A549 (cell line): ENCODE measurements around the gene ZNF654. TPM values are rescaled to one million over a fixed set of nuclear protein-coding genes. Genes with fewer than 3 reads are reported as not detected.

Experiments
- ATAC-seq, 2 experiments: fragments of 200-7000 bp in 1 of 2; fragments of >200 bp in 1 of 2; cut with Nextera tagmentation in 1 of 2; cut with Tn5 transposase in 1 of 2; 3 replicates each; pipeline versions ENCODE4 v1.8.0 to v1.9.1; 2018 to 2020; ENCODE audit warnings: mild to moderate bottlenecking in 1 of 2, moderate library complexity in 1 of 2
- CTCF ChIA-PET: fragments of 300-600 bp; sonication (Branson Sonifier 250); formaldehyde crosslinking; extraction: SDS; loops from one replicate; lab custom pipeline; 2021; ENCODE audit warnings: antibody characterized with exemption, inconsistent platforms; lab: Yijun Ruan, JAX
- POLR2A ChIA-PET: fragments of 350-600 bp; formaldehyde crosslinking; extraction: SDS; loops from one replicate; lab custom pipeline; 2021; ENCODE audit warnings: antibody characterized with exemption, inconsistent platforms; lab: Yijun Ruan, JAX
- DNase-seq, 2 experiments: peaks; one replicate each; pipeline versions ENCODE4 v3.0.0 to v3.0.0-alpha.2; 2011 to 2016; ENCODE audit warnings: low read depth in 1 of 2, low spot score in 1 of 2
- FAIRE-seq: peaks from 2 replicates; lab custom pipeline; 2011; peaks lifted over from hg19 to GRCh38; lab: Jason Lieb, UNC
- H3K27ac ChIP-seq, 2 experiments: fragments of >200 bp; sonication (Bioruptor Twin); formaldehyde crosslinking; 3 replicates each; pipeline ENCODE4 v1.5.1; 2016 to 2017
- H3K4me1 ChIP-seq: fragments of >200 bp; sonication (Bioruptor Twin); formaldehyde crosslinking; 3 replicates; pipeline ENCODE4 v1.6.1; 2016
- H3K4me2 ChIP-seq: fragments of >200 bp; sonication (Bioruptor Twin); formaldehyde crosslinking; 3 replicates; pipeline ENCODE4 v1.6.1; 2016
- H3K4me3 ChIP-seq: fragments of >200 bp; sonication (Bioruptor Twin); formaldehyde crosslinking; 3 replicates; pipeline ENCODE4 v1.5.1; 2016
- H3K9me3 ChIP-seq: fragments of >200 bp; sonication (Bioruptor Twin); formaldehyde crosslinking; 3 replicates; pipeline ENCODE4 v1.6.1; 2016
- BHLHE40 ChIP-seq: IDR thresholded peaks from 2 replicates; pipeline ENCODE4 v1.6.1; 2012; ENCODE audit warnings: low read depth, low read length, inconsistent platforms
- CBX2 ChIP-seq: fragments of 200-600 bp; sonication (generic); IDR thresholded peaks from 2 replicates; pipeline ENCODE4 v1.6.1; 2016; ENCODE audit warnings: low read depth, mild to moderate bottlenecking, borderline replicate concordance
- CHD2 ChIP-seq: fragments of 150-350 bp; IDR thresholded peaks from 2 replicates; pipeline ENCODE4 v1.6.1; 2014; ENCODE audit warnings: low read length; ENCODE audit not compliant: partially characterized antibody
- CHD4 ChIP-seq: fragments of 200-600 bp; sonication (generic); IDR thresholded peaks from 2 replicates; pipeline ENCODE4 v1.6.1; 2016; ENCODE audit warnings: antibody characterized with exemption, mild to moderate bottlenecking, borderline replicate concordance
- EHMT2 ChIP-seq: fragments of 200-600 bp; sonication (generic); IDR thresholded peaks from 2 replicates; pipeline ENCODE4 v1.6.1; 2016; ENCODE audit warnings: antibody characterized with exemption, low read depth, mild to moderate bottlenecking, moderate library complexity
- ESRRA ChIP-seq: fragments of 150-350 bp; IDR thresholded peaks from 2 replicates; pipeline ENCODE4 v1.6.1; 2014; ENCODE audit warnings: mild to moderate bottlenecking, low read length, borderline replicate concordance
- GATA3 ChIP-seq: IDR thresholded peaks from 2 replicates; pipeline ENCODE4 v1.6.1; 2012; ENCODE audit warnings: borderline replicate concordance
- HDAC2 ChIP-seq: fragments of 200-600 bp; sonication (generic); IDR thresholded peaks from 2 replicates; pipeline ENCODE4 v1.6.1; 2016
- HOXA7 ChIP-seq: fragments of 250-450 bp; sonication (Bioruptor Pico); IDR thresholded peaks from 2 replicates; pipeline ENCODE4 v1.5.0; 2020; ENCODE audit warnings: mild to moderate bottlenecking, moderate library complexity
- JUNB ChIP-seq: fragments of >200 bp; sonication (Bioruptor Twin); formaldehyde crosslinking; IDR thresholded peaks from 2 replicates; pipeline ENCODE4 v1.6.1; 2016
- KDM1A ChIP-seq: fragments of 200-600 bp; sonication (generic); IDR thresholded peaks from 2 replicates; pipeline ENCODE4 v1.6.1; 2016; ENCODE audit warnings: low read depth, mild to moderate bottlenecking
- MAFK ChIP-seq: fragments of 450-650 bp; IDR thresholded peaks from 2 replicates; pipeline ENCODE4 v1.6.1; 2014; ENCODE audit not compliant: partially characterized antibody
- NPAS2 ChIP-seq: fragments of 250-450 bp; sonication (Bioruptor Pico); IDR thresholded peaks from 2 replicates; pipeline ENCODE4 v1.8.0; 2022; ENCODE audit warnings: mild to moderate bottlenecking, moderate library complexity, borderline replicate concordance
- NR3C1 ChIP-seq: fragments of >200 bp; sonication (Bioruptor Twin); formaldehyde crosslinking; IDR thresholded peaks from 3 replicates; pipeline ENCODE4 v1.6.1; 2017
- PHF8 ChIP-seq: fragments of 200-600 bp; sonication (generic); IDR thresholded peaks from 2 replicates; pipeline ENCODE4 v1.6.1; 2016; ENCODE audit warnings: low read depth, mild to moderate bottlenecking, antibody characterized with exemption, moderate library complexity, borderline replicate concordance
- POLR2A ChIP-seq: IDR thresholded peaks from 2 replicates; pipeline ENCODE4 v1.6.1; 2012; ENCODE audit warnings: mild to moderate bottlenecking, low read length
- POLR2AphosphoS2 ChIP-seq: conservative IDR thresholded peaks from 2 replicates; pipeline ENCODE4 v1.6.1; 2012; ENCODE audit warnings: low read length, improper control_type of control experiment, inconsistent platforms
- RNF2 ChIP-seq: fragments of 200-600 bp; sonication (generic); IDR thresholded peaks from 2 replicates; pipeline ENCODE4 v1.6.1; 2016; ENCODE audit warnings: low read depth, mild to moderate bottlenecking, antibody characterized with exemption, moderate library complexity, borderline replicate concordance
- SREBF2 ChIP-seq: fragments of 450-650 bp; IDR thresholded peaks from 2 replicates; pipeline ENCODE4 v1.6.1; 2014; ENCODE audit warnings: mild to moderate bottlenecking, moderate library complexity
- TFCP2L1 ChIP-seq: fragments of 250-450 bp; sonication (Bioruptor Pico); IDR thresholded peaks from 2 replicates; pipeline ENCODE4 v1.5.0; 2021; ENCODE audit warnings: mild to moderate bottlenecking
- ZC3H11A ChIP-seq: fragments of 450-650 bp; IDR thresholded peaks from 2 replicates; pipeline ENCODE4 v1.6.1; 2014; ENCODE audit warnings: antibody characterized with exemption, mild to moderate bottlenecking
- ZFP36 ChIP-seq: fragments of 450-650 bp; IDR thresholded peaks from 2 replicates; pipeline ENCODE4 v1.6.1; 2014; ENCODE audit warnings: borderline replicate concordance; ENCODE audit not compliant: partially characterized antibody
- ZNF302 ChIP-seq: fragments of 250-450 bp; sonication (Bioruptor Pico); IDR thresholded peaks from 2 replicates; pipeline ENCODE4 v1.9.0; 2021; ENCODE audit warnings: inconsistent platforms, mild to moderate bottlenecking, moderate library complexity
- WGBS: methylation state at CpG from one replicate; pipeline ENCODE4 v1.1.6; 2017; ENCODE audit errors: missing lambda C conversion rate; 5-methylcytosine and 5-hydroxymethylcytosine counted together
- polyA plus RNA-seq, 4 experiments: library from polyadenylated mRNA; depleted of rRNA in 3 of 4; stranded (reverse); fragments of >200 nt; fragmentation: RNase III in 1 of 4; extraction: RNeasy Plus Mini Kit Qiagen cat#74134 plus additional on column Dnase treatment in 1 of 4; gene quantifications; 2 replicates in 3 of 4; 3 replicates in 1 of 4; pipeline ENCODE4 v1.2.3, GENCODE V29; 2011 to 2017
- TF ChIP-seq, protein P1 (sequence below): fragments of 450-650 bp; IDR thresholded peaks from 2 replicates; pipeline ENCODE4 v1.6.1; 2014; ENCODE audit warnings: antibody characterized with exemption
- TF ChIP-seq, protein P2 (sequence below): fragments of >200 bp; sonication (Bioruptor Twin); formaldehyde crosslinking; IDR thresholded peaks from 3 replicates; pipeline ENCODE4 v1.5.1; 2016
- TF ChIP-seq, protein P3 (sequence below): fragments of >200 bp; sonication (Bioruptor Twin); formaldehyde crosslinking; IDR thresholded peaks from 2 replicates; pipeline ENCODE4 v1.6.1; 2016
- TF ChIP-seq, protein P4 (sequence below): fragments of 150-350 bp; IDR thresholded peaks from 2 replicates; pipeline ENCODE4 v1.6.1; 2014; ENCODE audit warnings: low read depth, mild to moderate bottlenecking, low read length
- TF ChIP-seq, protein P5 (sequence below): IDR thresholded peaks from 2 replicates; pipeline ENCODE4 v1.6.1; 2012
- TF ChIP-seq, protein P6 (sequence below): fragments of 250-450 bp; sonication (Bioruptor Pico); IDR thresholded peaks from 2 replicates; pipeline ENCODE4 v1.5.0; 2021; ENCODE audit warnings: mild to moderate bottlenecking, moderate library complexity, borderline replicate concordance
- TF ChIP-seq, protein P7 (sequence below): IDR thresholded peaks from 2 replicates; pipeline ENCODE4 v1.6.1; 2012

The ZNF654 gene
- polyA plus RNA-seq, 2 of the 4 experiments (the other 2 are of a cell fraction), result 3.2 to 4.4 TPM

DNA sequence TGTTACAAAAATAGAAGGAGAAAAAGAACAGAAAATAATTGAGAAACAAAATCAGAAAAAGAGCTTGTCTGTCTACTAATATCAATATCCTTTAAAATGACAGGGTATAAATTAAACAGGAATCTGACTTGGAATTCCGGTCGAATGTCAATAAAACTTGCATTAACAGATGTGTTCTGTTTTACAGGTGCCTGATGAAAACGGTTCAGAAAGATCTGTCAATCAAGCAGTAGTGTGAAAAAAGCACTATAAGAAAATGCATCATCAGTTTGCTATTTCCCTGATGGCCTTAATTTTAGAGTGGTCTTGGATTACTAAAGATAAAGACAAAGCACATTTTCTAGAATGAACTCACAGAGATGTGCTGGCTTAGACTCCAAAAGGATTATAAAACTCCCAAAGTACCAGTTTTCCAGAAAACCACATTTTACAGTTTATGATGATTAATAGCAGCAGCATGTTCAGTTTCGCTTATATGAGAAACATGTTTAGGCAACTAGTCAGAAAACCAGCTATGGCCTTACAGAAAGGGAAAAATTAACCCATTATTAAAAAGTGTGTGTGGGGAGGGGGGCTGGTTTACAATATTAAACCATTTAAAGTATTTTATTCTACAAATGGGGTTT, 82.5 kb downstream of the ZNF654 start:
- ChIA-PET POLR2A (no interaction called here), CTCF (no interaction called here)
- TF ChIP-seq BHLHE40 (no peak), HDAC2 (no peak), CHD4 (no peak), HOXA7 (CRISPR knock-in tag) (no peak), KDM1A (no peak), MAFK (no peak), JUNB (no peak), TFCP2L1 (no peak), ZC3H11A (no peak), CBX2 (no peak), ZFP36 (no peak), NR3C1 (no peak)
- TF ChIP-seq, protein P1, sequence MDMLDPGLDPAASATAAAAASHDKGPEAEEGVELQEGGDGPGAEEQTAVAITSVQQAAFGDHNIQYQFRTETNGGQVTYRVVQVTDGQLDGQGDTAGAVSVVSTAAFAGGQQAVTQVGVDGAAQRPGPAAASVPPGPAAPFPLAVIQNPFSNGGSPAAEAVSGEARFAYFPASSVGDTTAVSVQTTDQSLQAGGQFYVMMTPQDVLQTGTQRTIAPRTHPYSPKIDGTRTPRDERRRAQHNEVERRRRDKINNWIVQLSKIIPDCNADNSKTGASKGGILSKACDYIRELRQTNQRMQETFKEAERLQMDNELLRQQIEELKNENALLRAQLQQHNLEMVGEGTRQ, result no peak
- TF ChIP-seq, protein P2, sequence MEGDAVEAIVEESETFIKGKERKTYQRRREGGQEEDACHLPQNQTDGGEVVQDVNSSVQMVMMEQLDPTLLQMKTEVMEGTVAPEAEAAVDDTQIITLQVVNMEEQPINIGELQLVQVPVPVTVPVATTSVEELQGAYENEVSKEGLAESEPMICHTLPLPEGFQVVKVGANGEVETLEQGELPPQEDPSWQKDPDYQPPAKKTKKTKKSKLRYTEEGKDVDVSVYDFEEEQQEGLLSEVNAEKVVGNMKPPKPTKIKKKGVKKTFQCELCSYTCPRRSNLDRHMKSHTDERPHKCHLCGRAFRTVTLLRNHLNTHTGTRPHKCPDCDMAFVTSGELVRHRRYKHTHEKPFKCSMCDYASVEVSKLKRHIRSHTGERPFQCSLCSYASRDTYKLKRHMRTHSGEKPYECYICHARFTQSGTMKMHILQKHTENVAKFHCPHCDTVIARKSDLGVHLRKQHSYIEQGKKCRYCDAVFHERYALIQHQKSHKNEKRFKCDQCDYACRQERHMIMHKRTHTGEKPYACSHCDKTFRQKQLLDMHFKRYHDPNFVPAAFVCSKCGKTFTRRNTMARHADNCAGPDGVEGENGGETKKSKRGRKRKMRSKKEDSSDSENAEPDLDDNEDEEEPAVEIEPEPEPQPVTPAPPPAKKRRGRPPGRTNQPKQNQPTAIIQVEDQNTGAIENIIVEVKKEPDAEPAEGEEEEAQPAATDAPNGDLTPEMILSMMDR, result no peak
- TF ChIP-seq, protein P3, sequence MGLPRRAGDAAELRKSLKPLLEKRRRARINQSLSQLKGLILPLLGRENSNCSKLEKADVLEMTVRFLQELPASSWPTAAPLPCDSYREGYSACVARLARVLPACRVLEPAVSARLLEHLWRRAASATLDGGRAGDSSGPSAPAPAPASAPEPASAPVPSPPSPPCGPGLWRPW, result no peak
- TF ChIP-seq, protein P4, sequence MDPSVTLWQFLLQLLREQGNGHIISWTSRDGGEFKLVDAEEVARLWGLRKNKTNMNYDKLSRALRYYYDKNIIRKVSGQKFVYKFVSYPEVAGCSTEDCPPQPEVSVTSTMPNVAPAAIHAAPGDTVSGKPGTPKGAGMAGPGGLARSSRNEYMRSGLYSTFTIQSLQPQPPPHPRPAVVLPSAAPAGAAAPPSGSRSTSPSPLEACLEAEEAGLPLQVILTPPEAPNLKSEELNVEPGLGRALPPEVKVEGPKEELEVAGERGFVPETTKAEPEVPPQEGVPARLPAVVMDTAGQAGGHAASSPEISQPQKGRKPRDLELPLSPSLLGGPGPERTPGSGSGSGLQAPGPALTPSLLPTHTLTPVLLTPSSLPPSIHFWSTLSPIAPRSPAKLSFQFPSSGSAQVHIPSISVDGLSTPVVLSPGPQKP, result no peak
- TF ChIP-seq, protein P5, sequence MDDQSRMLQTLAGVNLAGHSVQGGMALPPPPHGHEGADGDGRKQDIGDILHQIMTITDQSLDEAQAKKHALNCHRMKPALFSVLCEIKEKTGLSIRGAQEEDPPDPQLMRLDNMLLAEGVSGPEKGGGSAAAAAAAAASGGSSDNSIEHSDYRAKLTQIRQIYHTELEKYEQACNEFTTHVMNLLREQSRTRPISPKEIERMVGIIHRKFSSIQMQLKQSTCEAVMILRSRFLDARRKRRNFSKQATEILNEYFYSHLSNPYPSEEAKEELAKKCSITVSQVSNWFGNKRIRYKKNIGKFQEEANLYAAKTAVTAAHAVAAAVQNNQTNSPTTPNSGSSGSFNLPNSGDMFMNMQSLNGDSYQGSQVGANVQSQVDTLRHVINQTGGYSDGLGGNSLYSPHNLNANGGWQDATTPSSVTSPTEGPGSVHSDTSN, result no peak
- TF ChIP-seq, protein P6, sequence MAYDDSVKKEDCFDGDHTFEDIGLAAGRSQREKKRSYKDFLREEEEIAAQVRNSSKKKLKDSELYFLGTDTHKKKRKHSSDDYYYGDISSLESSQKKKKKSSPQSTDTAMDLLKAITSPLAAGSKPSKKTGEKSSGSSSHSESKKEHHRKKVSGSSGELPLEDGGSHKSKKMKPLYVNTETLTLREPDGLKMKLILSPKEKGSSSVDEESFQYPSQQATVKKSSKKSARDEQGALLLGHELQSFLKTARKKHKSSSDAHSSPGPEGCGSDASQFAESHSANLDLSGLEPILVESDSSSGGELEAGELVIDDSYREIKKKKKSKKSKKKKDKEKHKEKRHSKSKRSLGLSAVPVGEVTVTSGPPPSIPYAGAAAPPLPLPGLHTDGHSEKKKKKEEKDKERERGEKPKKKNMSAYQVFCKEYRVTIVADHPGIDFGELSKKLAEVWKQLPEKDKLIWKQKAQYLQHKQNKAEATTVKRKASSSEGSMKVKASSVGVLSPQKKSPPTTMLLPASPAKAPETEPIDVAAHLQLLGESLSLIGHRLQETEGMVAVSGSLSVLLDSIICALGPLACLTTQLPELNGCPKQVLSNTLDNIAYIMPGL (CRISPR knock-in tag), result no peak
- TF ChIP-seq, protein P7, sequence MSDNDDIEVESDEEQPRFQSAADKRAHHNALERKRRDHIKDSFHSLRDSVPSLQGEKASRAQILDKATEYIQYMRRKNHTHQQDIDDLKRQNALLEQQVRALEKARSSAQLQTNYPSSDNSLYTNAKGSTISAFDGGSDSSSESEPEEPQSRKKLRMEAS, result no peak
- H3K27ac ChIP-seq, result no peak overlapping the region
- ATAC-seq (no peak), DNase-seq (no peak), FAIRE-seq (no peak)
- no peaks in the 10 kb centered on the region for H3K9me3 ChIP-seq
- peaks cover 6% of the 10 kb centered on the region; the same call in 1 of the 3 replicates for H3K4me1 ChIP-seq
- no peak overlapping the region for H3K4me3 ChIP-seq
- H3K4me2 ChIP-seq, result no peak overlapping the region
- 66% methylated on average over 4 of the region's 4 CpGs for WGBS

DNA sequence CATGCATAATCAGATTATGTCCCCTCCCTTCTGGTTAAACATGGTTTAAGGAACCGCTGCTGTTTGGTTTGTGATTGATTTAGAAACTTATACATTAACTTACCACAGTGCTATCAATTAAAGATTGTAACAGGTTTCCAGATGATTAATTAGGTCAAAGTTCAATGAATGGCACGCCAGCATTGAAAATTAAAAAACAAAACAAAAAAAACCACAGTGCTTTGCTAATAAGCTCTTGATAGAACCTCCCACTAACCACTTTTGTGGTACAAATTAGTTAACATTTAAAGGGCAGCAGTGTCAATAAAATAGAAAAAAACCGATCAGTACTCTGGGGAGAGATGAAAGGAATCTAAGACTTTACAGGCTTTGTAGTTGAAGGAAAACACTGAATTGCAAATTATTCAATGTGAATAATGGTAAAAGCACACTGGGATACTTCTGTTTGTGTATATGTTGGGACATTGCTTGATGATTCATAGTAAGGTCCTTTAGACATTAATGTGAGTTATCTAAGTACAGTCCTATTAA, 83.1 kb downstream of the ZNF654 start:
- H3K4me2 ChIP-seq, result no peak overlapping the region
- ATAC-seq (no peak), FAIRE-seq (no peak), DNase-seq (no peak)
- no peak overlapping the region for H3K27ac ChIP-seq
- ChIA-PET POLR2A (no interaction called here), CTCF (no interaction called here)
- peaks cover 6% of the 10 kb centered on the region; the same call in 1 of the 3 replicates for H3K4me1 ChIP-seq
- H3K4me3 ChIP-seq, result no peak overlapping the region
- WGBS, result 85% methylated on average over 3 of the region's 3 CpGs
- no peaks in the 10 kb centered on the region for H3K9me3 ChIP-seq
- TF ChIP-seq CHD2 (no peak), CBX2 (no peak), HOXA7 (CRISPR knock-in tag) (no peak), PHF8 (no peak), POLR2A (no peak), SREBF2 (no peak), JUNB (no peak), BHLHE40 (no peak), ZNF302 (no peak), POLR2AphosphoS2 (no peak), NPAS2 (no peak), ESRRA (no peak), RNF2 (no peak), GATA3 (no peak), EHMT2 (no peak)
- TF ChIP-seq, protein P1, result no peak
